GM18867 (cell line): ENCODE results near the gene MYCBPAP.

ENCODE experiments used
- ATAC-seq: cut with Tn5 transposase; IDR thresholded peaks from one replicate; pipeline ENCODE4 v1.9.1; 2021; ENCODE audit warnings: mild to moderate bottlenecking, moderate library complexity; ENCODE audit not compliant: unreplicated experiment

MYCBPAP gene

DNA sequence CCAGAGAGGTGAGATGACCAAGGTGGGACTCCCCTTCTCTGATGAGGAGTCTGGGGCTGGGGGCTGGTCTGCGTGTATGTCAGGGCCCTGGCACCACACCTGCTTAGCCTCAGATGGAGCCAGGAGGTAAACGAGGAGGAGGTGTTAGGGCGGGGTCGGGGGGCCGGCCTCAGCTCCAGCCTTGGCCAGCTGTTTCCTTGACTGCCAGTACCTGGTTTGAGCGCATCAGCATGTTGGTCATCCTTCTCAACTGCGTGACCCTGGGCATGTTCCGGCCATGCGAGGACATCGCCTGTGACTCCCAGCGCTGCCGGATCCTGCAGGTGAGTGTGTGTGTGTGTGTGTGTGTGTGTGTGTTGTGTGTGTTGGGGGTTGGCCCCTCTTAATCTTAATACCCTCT is 60.4 kb downstream of the MYCBPAP start:
- ATAC-seq: no peak

DNA sequence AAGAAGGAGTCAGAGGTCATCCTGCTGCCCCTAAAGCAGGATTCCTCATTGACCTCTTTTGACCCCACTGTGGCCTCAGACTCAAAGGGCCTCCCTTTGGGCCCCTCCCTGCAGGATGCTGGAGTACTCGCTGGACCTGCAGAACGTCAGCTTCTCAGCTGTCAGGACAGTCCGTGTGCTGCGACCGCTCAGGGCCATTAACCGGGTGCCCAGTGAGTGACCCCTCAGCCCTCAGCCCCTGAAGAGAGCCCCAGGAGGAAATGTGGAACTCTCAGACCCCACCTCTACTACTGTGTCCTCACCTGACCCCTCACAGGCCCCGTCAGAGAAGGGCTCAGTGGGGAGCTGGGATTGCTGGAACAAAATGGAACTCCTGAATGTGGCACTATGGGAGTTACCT is 61.4 kb downstream of the MYCBPAP start:
- ATAC-seq: no peak

DNA sequence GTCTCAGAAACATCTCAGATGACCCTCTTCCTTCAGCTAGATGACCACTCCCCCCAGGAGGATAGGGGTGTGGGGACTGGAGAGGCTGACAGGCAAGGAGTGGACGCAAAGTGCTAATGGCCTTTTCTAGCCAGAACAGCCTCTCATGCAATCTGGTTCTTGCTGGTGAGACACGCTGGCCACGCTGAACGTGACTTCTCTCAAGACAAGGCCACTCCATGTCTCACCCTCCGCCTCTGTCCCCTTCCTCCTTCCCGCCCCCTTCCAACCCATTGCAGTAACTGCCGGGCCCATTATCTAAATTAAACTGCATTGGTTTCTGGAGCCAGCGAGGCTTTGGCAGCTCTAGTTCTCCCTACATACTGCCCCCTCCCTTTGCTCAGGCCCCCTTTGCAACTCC is 61.8 kb downstream of the MYCBPAP start:
- ATAC-seq: no peak

DNA sequence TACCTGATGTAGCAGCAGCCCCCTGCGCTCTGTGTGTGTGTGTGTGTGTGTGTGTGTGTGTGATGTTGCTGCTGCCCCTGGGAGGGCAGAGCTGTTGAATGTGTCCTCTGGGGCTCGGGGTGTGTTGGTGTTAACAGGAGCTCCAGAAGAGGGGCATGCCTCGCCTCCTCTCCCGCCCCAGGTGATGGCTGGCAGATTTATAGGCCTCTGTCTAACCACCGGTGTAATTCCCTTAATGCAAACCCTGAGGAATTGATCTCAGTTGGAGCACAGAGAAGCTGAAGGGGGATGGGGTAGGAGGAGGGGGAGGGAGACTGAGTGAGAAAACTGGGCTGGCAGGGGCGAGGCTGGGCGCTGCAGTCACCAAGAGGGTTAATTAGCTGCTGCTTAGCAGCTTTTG is 62.3 kb downstream of the MYCBPAP start:
- ATAC-seq: no peak

DNA sequence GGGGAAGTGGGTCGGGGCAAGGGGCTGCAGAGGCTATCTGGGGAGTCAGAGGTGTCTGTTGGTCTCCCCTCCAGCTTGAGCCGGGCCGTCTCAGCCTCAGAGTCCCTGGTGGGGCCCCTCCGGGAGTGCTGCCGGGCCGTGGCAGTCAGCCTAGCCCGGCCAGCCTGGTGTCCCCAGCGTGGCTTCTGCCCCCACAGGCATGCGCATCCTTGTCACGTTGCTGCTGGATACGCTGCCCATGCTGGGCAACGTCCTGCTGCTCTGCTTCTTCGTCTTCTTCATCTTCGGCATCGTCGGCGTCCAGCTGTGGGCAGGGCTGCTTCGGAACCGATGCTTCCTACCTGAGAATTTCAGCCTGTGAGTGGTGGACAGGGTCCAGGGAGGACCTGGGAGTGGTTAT is 63.4 kb downstream of the MYCBPAP start:
- ATAC-seq: no peak

DNA sequence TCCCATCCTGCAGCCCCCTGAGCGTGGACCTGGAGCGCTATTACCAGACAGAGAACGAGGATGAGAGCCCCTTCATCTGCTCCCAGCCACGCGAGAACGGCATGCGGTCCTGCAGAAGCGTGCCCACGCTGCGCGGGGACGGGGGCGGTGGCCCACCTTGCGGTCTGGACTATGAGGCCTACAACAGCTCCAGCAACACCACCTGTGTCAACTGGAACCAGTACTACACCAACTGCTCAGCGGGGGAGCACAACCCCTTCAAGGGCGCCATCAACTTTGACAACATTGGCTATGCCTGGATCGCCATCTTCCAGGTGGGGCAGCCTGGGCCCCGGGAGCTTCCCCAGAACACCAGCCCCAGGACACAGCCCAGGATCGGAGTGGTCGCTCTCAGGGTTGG is 64.3 kb downstream of the MYCBPAP start:
- no peak for ATAC-seq

DNA sequence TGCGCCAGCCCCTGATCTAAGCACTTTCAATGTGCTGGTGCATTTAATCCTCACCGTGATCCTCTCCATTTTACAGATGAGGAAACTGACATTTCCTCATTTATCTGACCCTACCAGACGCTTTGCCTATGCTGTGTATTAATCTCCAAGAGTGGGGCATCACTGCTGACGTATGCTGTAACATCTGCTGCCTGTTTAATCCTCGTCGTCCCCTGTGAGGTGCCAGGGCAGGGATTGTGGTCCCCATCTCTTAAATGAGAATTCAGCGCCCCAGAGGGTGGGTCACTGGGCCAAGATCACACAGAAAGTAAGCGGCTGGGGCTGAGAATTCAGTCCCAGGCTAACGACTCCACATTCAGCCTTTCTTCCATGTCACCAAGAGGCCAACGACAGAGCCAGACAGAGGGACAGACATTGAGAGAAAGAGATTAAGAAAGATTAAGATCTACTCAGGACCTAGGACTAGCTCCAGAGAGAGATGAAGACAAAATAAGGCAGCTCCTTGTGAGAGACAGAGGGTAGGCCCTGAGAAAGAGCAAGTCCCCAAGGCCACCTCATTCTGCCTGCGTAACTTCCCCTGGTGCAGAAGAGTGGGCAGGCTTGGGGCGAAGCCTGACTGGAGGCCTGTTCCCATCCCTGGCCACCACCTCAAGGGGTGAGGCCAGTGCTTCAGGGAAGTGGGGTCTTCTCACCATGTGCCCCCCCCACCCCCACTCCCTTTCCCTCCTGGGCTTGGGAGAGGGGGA is 65.8 kb downstream of the MYCBPAP start:
- no peak for ATAC-seq

DNA sequence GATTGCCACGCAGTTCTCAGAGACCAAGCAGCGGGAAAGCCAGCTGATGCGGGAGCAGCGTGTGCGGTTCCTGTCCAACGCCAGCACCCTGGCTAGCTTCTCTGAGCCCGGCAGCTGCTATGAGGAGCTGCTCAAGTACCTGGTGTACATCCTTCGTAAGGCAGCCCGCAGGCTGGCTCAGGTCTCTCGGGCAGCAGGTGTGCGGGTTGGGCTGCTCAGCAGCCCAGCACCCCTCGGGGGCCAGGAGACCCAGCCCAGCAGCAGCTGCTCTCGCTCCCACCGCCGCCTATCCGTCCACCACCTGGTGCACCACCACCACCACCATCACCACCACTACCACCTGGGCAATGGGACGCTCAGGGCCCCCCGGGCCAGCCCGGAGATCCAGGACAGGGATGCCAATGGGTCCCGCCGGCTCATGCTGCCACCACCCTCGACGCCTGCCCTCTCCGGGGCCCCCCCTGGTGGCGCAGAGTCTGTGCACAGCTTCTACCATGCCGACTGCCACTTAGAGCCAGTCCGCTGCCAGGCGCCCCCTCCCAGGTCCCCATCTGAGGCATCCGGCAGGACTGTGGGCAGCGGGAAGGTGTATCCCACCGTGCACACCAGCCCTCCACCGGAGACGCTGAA is 67.5 kb downstream of the MYCBPAP start:
- no peak for ATAC-seq

DNA sequence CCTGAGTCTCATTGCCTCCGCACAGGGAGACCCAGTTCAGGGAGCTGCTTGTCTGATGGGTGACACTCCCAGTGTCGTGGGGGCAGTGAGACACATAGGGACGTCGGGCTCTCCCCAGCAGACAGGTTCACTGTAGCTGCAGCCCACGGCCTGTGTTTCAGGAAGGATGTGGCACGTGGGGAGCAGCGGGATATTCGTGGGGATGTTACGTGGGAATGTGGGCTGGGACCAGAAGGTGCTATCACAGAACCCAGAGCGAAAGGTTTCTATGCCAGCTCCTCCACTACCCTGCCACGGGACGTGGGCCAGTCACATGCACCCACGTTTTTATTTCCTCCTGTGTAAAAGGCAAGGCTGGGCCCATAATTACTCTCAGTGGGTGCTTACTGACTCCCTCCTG is 68.6 kb downstream of the MYCBPAP start:
- no peak for ATAC-seq

DNA sequence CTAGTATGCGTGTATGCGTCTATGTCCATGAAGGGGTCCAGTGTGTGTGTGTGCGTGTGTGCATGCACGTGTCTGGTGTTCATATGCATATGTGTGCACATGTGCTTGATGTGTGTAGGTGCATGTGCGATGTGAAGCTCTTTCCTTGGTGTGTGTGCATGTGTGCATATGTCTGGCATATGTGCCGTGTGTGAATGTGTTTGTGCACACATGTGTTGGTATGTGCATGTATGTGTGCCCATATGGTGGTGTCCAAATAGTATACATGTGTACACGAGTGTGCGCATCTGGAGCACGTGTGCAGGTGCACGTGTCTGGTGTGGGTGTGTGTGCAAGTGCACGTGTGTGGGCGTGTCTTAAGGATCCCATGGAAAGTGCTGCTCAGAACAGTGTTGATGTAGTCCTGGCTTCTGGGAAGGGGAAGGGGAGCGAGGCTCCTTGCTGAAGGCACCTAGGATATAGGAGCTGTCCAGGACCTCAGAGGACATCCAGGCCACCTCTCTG is 69.3 kb downstream of the MYCBPAP start:
- no peak for ATAC-seq

DNA sequence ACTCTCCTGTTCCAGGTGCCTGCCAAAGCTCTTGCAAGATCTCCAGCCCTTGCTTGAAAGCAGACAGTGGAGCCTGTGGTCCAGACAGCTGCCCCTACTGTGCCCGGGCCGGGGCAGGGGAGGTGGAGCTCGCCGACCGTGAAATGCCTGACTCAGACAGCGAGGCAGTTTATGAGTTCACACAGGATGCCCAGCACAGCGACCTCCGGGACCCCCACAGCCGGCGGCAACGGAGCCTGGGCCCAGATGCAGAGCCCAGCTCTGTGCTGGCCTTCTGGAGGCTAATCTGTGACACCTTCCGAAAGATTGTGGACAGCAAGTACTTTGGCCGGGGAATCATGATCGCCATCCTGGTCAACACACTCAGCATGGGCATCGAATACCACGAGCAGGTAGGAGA is 69.9 kb downstream of the MYCBPAP start:
- no peak for ATAC-seq

DNA sequence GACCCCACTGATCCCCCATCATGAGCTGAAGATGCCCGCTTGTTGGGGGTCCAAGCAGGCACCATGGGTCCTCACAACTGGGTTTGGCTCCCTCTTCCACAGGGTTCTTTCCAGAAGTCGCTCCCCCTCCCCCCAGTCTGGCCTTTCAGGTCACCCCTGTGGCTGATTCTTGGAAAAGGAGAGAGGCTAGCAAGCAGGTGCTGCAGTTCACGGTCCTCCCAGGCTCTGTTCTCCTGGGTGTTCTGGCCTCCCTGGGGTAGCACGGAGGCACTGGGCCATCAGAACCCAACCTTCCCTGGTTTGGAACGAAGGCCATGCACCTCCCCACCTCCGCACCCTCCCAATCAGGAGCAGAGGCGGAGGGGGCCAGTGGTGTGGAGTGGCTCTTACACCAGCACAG is 71.2 kb downstream of the MYCBPAP start:
- no peak for ATAC-seq

DNA sequence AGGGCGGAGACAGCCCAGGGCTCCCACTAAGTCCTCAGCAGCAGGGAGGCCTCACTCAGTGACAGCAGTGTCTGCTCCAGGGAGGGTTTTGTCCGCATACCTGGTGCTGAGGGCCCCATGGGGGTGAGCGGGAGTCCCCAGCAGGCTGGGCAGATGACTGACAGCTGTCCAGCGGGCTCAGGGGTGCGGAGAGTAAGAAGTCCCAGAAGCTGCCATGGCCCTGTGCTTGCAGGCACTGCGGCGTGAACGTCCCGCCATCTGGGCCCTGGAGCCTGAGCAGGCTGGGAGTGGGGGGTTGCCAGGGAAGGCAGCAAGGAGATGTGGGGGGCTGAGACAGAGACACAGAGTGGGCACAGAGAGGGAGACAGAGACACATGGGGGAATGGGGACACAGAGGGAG is 72.4 kb downstream of the MYCBPAP start:
- no peak for ATAC-seq
